ENCODE data around the gene ZNF549.

Gene ZNF549

GRCh38 chr19:57576661-57577060 lies 49.5 kb downstream of the ZNF549 start:
- no peak overlapping the region for H3K4me3 ChIP-seq (ENCODE audit: low read length)

DNA sequence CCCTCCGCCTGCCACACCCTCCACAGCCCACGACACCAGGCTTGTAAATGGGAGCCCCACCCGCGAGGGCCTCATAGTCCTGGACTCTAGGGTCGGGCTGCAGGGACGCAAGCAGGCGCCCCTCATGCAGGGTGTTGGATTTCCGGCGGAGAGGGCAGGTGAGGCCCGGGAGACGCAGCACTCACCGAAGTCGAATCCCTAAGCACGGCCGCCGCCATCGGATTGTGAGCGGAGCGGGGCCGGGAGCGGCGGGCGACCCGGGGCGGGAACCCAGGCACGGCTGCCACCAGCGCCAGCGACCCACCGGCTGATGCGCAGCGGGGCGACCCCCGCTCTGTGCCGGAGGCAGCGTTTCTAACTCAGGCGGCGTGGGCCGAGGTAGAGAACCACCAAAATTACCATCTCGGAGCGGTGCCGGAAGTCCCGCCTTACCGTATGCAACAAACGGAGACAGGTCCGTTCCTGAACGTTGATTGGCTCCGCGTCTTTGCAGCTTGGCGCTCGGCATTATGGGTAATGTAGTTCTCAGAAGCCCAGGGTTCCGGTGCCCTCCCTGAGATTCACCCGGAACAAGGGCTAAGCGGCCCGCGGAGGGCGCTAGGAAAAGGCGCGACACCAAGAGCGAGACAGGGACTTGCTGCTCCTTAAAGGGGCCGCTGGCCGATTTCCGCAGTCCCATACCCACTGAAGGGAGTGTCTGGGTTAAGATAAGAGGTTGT lies 51.5 kb downstream of the ZNF549 start, which contains the start of gene ZNF416:
ZNF416 (minus strand) TSS at position 425 of the 719 bp plus-strand sequence; CDS start at position 218, 207 bp downstream.
- Histone ChIP-seq H4K20me1 (ENCODE audit: control insufficient read depth, insufficient read depth, low read depth, low read length) (no peaks in the 10 kb centered on the region), H3K27me3 (ENCODE audit: control insufficient read depth, low read length) (no peaks in the 10 kb centered on the region), H3K4me1 (ENCODE audit: control insufficient read depth, low read length) (peaks cover 15% of the 10 kb centered on the region), H3K79me2 (ENCODE audit: control insufficient read depth, low read length) (no peaks in the 10 kb centered on the region), H3K4me2 (ENCODE audit: low read length) (peak within 1 kb of the TSS; percentile 86), H3K9me2 (replicated peaks; ENCODE audit: control insufficient read depth, low read length) (no peaks in the 10 kb centered on the region), H3K36me3 (ENCODE audit: control insufficient read depth, low read length) (peaks cover 7% of the 10 kb centered on the region), H3K27ac (ENCODE audit: low read depth, low read length) (no peak within 1 kb of the TSS), H3K9me3 (ENCODE audit: control insufficient read depth, insufficient read depth, low read length) (peaks cover 71% of the 10 kb centered on the region), H3F3A (ENCODE audit: control insufficient read depth, insufficient read depth) (no peaks in the 10 kb centered on the region), H3K4me3 (ENCODE audit: low read length) (peak within 1 kb of the TSS; percentile 93)
- TF ChIP-seq EZH2phosphoT487 (IDR thresholded peaks at IDR 0.05; ENCODE audit: borderline replicate concordance, low read length) = no peak
- TF ChIP-seq, protein P1, sequence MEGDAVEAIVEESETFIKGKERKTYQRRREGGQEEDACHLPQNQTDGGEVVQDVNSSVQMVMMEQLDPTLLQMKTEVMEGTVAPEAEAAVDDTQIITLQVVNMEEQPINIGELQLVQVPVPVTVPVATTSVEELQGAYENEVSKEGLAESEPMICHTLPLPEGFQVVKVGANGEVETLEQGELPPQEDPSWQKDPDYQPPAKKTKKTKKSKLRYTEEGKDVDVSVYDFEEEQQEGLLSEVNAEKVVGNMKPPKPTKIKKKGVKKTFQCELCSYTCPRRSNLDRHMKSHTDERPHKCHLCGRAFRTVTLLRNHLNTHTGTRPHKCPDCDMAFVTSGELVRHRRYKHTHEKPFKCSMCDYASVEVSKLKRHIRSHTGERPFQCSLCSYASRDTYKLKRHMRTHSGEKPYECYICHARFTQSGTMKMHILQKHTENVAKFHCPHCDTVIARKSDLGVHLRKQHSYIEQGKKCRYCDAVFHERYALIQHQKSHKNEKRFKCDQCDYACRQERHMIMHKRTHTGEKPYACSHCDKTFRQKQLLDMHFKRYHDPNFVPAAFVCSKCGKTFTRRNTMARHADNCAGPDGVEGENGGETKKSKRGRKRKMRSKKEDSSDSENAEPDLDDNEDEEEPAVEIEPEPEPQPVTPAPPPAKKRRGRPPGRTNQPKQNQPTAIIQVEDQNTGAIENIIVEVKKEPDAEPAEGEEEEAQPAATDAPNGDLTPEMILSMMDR (IDR thresholded peaks at IDR 0.05; ENCODE audit: low read depth, low read length, poor library complexity, severe bottlenecking) = peak; percentile 39

More at GRCh38 chr19:57576661-57577060, 49.5 kb downstream of the ZNF549 start:
- H3K79me2 ChIP-seq (ENCODE audit: control insufficient read depth, low read length) = no peaks in the 10 kb centered on the region
- H3K9me2 ChIP-seq (replicated peaks; ENCODE audit: control insufficient read depth, low read length) = no peaks in the 10 kb centered on the region
- peaks cover 16% of the 10 kb centered on the region for H3K36me3 ChIP-seq (ENCODE audit: control insufficient read depth, low read length)
- no peak for TF ChIP-seq EZH2phosphoT487 (IDR thresholded peaks at IDR 0.05; ENCODE audit: borderline replicate concordance, low read length)
- TF ChIP-seq, protein P1 (IDR thresholded peaks at IDR 0.05; ENCODE audit: low read depth, low read length, poor library complexity, severe bottlenecking) = no peak
- no peak overlapping the region for H3K4me2 ChIP-seq (ENCODE audit: low read length)
- no peaks in the 10 kb centered on the region for H3K27me3 ChIP-seq (ENCODE audit: control insufficient read depth, low read length)
- no peaks in the 10 kb centered on the region for H4K20me1 ChIP-seq (ENCODE audit: control insufficient read depth, insufficient read depth, low read depth, low read length)
- no peak overlapping the region for H3K27ac ChIP-seq (ENCODE audit: low read depth, low read length)
- H3K4me1 ChIP-seq (ENCODE audit: control insufficient read depth, low read length) = peaks cover 15% of the 10 kb centered on the region
- H3F3A ChIP-seq (ENCODE audit: control insufficient read depth, insufficient read depth) = no peaks in the 10 kb centered on the region
- H3K9me3 ChIP-seq (ENCODE audit: control insufficient read depth, insufficient read depth, low read length) = peaks cover 74% of the 10 kb centered on the region

GRCh38 chr19:57583104-57583520 lies 56.0 kb downstream of the ZNF549 start:
- H3K9me2 ChIP-seq (replicated peaks; ENCODE audit: control insufficient read depth, low read length) = no peaks in the 10 kb centered on the region
- no peaks in the 10 kb centered on the region for H3K79me2 ChIP-seq (ENCODE audit: control insufficient read depth, low read length)
- H3K4me1 ChIP-seq (ENCODE audit: control insufficient read depth, low read length) = peaks cover 9% of the 10 kb centered on the region
- no peak for TF ChIP-seq EZH2phosphoT487 (IDR thresholded peaks at IDR 0.05; ENCODE audit: borderline replicate concordance, low read length)
- TF ChIP-seq, protein P1 (IDR thresholded peaks at IDR 0.05; ENCODE audit: low read depth, low read length, poor library complexity, severe bottlenecking) = no peak
- H3K27me3 ChIP-seq (ENCODE audit: control insufficient read depth, low read length) = no peaks in the 10 kb centered on the region
- H3K4me2 ChIP-seq (ENCODE audit: low read length) = no peak overlapping the region
- H4K20me1 ChIP-seq (ENCODE audit: control insufficient read depth, insufficient read depth, low read depth, low read length) = no peaks in the 10 kb centered on the region
- H3K9me3 ChIP-seq (ENCODE audit: control insufficient read depth, insufficient read depth, low read length) = peaks cover 52% of the 10 kb centered on the region
- H3K4me3 ChIP-seq (ENCODE audit: low read length) = no peak overlapping the region
- H3F3A ChIP-seq (ENCODE audit: control insufficient read depth, insufficient read depth) = no peaks in the 10 kb centered on the region
- no peaks in the 10 kb centered on the region; the same call in 1 of the 2 replicates for H3K36me3 ChIP-seq (ENCODE audit: control insufficient read depth, low read length)
- H3K27ac ChIP-seq (ENCODE audit: low read depth, low read length) = no peak overlapping the region

Measured in DOHH2 (cell line).